ENCODE data around the gene EPB41L5.
"Not testable (repeated sequence)": the region's sequence is repeated elsewhere in the genome, so short reads cannot be mapped to it uniquely, and the experiment has no call there.

The EPB41L5 gene

DNA sequence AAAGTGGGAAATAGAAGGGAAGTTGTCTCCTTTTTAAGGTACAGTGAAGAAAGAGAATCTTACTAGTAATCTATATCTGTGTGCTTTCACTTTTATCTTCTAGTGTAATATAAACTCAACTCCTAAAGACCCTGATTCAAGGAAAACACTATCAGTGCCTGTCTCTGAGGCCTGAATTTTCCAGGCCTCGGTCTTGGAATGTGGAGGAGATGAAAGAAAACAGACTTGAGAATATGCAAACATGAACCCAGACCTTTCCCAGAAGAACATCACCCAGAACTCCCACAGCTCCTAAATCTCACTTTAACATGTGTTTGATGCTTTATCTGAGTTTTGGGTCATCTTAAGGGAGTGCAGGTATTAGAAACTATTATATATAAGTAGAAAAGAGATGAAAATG is 51.8 kb downstream of the EPB41L5 start:
- no peak for DNase-seq (ENCODE audit: low read depth)
- H3K4me3 ChIP-seq (ENCODE audit: low read depth, low read length) = no peak overlapping the region
- TF ChIP-seq, protein P1, sequence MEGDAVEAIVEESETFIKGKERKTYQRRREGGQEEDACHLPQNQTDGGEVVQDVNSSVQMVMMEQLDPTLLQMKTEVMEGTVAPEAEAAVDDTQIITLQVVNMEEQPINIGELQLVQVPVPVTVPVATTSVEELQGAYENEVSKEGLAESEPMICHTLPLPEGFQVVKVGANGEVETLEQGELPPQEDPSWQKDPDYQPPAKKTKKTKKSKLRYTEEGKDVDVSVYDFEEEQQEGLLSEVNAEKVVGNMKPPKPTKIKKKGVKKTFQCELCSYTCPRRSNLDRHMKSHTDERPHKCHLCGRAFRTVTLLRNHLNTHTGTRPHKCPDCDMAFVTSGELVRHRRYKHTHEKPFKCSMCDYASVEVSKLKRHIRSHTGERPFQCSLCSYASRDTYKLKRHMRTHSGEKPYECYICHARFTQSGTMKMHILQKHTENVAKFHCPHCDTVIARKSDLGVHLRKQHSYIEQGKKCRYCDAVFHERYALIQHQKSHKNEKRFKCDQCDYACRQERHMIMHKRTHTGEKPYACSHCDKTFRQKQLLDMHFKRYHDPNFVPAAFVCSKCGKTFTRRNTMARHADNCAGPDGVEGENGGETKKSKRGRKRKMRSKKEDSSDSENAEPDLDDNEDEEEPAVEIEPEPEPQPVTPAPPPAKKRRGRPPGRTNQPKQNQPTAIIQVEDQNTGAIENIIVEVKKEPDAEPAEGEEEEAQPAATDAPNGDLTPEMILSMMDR (IDR thresholded peaks at IDR 0.05; ENCODE audit: low read depth, low read length, missing control alignments) = no peak

DNA sequence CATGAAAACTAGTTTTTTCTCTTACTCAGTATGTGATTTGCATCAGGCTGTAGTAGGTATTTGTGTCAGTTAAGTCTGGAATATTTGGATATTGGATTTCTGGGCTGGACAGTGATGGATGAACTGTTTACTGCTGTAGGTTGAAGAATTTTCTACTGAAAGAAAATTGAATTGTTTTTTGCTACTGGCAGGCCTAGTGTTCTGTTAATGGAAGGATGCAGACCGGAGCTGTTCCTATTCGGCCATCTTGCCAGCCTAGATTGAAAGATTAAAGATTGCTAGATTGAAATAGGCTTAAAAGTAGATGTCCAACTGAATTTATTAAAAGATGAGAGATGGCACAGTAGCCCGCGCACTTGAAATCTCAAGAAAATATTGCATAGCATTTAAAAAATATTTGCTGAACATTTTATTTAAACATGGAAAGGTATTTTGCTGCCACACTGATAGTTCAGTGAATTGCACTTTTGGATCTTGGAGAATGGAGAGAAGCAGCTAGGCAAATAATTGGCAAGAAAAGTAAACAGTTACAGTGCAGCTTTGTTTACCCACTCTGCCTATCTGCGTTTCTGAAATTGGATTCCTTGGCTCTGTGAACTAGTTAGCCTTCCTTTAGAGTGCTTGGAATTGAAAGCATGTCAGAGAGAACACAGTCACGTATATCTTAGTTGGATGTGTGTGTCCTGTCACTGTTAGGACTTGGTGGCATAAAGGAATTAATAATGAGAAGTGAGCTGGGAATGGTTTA is 54.1 kb downstream of the EPB41L5 start:
- TF ChIP-seq, protein P1 (IDR thresholded peaks at IDR 0.05; ENCODE audit: low read depth, low read length, missing control alignments) = no peak
- no peak for DNase-seq (ENCODE audit: low read depth)
- H3K4me3 ChIP-seq (ENCODE audit: low read depth, low read length) = no peak overlapping the region

DNA sequence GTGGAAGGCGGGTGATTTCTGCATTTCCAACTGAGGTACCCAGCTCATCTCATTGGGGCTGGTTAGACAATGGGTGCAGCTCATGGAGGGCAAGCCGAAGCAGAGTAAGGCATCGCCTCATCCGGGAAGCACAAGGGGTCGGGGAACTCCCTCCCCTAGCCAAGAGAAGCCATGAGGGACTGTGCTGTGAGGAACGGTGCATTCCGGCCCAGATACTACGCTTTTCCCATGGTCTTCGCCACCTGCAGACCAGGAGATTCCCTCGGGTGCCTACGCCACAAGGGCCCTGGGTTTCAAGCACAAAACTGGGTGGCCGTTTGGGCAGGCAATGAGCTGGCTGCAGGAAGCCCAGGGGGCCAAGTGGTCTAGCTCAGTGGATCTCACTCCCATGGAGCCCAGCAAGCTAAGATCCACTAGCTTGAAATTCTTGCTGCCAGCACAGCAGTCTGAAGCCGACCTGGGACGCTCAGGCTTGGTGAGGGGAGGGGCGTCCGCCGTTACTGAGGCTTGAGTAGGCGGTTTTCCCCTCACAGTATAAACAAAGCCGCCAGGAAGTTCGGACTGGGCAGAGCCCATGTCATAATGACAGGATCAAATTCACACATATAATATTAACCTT is 55.3 kb downstream of the EPB41L5 start:
- not testable (repeated sequence) for H3K4me3 ChIP-seq (ENCODE audit: low read depth, low read length); DNase-seq (ENCODE audit: low read depth)

DNA sequence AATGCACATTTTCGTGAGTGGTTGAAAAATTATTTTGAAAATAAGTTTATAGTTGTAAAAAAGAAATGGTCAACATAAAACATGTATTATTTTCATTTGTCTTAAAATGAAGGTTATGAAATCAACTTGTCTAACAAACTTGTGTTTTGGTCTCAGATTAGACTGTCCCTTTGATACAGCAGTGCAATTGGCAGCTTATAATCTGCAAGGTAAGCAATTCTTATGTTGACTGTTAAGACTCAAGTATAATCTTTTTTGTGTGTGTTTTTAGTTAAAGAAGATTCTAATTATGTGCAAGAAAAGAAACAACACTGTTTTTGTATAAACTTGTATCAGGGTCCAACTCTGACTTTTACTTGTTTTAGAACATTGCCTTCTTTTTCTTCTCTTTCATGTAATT is 62.7 kb downstream of the EPB41L5 start:
- DNase-seq (ENCODE audit: low read depth) = no peak
- TF ChIP-seq, protein P1 (IDR thresholded peaks at IDR 0.05; ENCODE audit: low read depth, low read length, missing control alignments) = no peak
- H3K4me3 ChIP-seq (ENCODE audit: low read depth, low read length) = no peak overlapping the region

DNA sequence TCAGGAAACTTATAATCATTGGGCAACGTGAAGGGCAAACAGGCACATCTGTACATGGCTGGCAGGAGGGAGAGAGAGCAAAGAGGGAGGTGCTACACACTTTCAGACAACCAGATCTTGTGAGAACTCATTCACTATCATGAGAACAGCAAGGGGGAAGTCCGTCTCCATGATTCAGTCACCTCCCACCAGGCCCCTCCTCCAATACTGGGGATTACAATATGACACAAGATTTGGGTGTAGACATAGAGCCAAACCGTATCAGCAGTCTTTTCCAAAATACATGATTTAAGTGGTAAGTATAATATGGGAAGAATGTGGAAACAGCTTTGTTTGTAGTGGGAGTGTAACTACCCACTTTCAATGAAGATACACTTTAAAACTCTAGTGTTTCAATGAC is 65.0 kb downstream of the EPB41L5 start:
- DNase-seq (ENCODE audit: low read depth) = no peak
- TF ChIP-seq, protein P1 (IDR thresholded peaks at IDR 0.05; ENCODE audit: low read depth, low read length, missing control alignments) = no peak
- no peak overlapping the region for H3K4me3 ChIP-seq (ENCODE audit: low read depth, low read length)

DNA sequence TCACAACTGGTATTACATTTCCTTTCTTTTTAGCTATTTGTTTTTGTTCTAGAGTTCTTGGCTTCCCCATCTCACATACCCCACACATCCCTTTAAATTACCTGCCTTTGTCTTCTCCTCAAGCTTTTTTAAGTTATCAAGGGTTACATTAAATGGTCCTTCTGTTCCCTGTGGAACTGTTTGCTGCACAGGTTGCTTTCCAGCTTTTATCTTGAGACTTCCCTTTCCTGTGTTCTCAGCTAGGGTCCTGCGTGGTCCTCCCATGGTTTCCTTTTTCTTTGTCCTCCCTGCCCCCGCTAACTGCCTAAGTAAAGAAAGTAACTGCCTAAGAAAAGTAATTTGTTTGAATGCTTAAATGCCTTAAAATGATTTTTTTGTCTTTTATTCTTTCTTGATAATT is 66.8 kb downstream of the EPB41L5 start:
- TF ChIP-seq, protein P1 (IDR thresholded peaks at IDR 0.05; ENCODE audit: low read depth, low read length, missing control alignments) = no peak
- DNase-seq (ENCODE audit: low read depth) = no peak
- no peak overlapping the region for H3K4me3 ChIP-seq (ENCODE audit: low read depth, low read length)

DNA sequence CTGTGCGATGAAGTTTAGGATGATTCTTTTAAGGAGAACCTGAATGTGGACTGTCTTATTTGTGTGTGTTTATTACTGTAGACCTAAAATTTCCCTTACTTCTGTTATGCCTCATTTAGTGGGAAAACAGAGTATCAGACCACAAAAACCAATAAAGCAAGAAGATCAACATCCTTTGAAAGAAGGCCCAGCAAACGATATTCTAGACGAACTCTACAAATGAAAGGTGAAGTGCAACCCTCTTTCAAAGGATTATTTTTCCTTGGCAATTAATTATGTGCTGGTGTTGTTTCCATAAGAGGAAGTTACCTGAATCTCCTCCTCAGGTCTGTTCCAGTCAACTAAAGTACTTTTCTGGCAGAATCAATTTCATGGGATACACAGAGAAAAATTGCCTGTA is 78.6 kb downstream of the EPB41L5 start:
- no peak for DNase-seq (ENCODE audit: low read depth)
- TF ChIP-seq, protein P1 (IDR thresholded peaks at IDR 0.05; ENCODE audit: low read depth, low read length, missing control alignments) = no peak
- no peak overlapping the region for H3K4me3 ChIP-seq (ENCODE audit: low read depth, low read length)

Measured in GM12864 (cell line).